Muscle layer of duodenum (tissue), 2 donors: ENCODE results near the gene WDR4.
"Not testable (repeated sequence)": the region's sequence is repeated elsewhere in the genome, so short reads cannot be mapped to it uniquely, and the experiment has no call there.

Experiments
- H3K27ac ChIP-seq: one replicate; pipeline ENCODE4 v1.7.0; 2013; ENCODE audit warnings: mild to moderate bottlenecking, low read length
- H3K27me3 ChIP-seq: one replicate; pipeline ENCODE4 v1.7.0; 2013; ENCODE audit warnings: low read depth, mild to moderate bottlenecking, control low read depth, low read length
- H3K36me3 ChIP-seq, 2 donors: one replicate each; pipeline ENCODE4 v1.7.0; 2013; ENCODE audit warnings: low read length in 2 of 2, control low read depth in 1 of 2, mild to moderate bottlenecking in 1 of 2; ENCODE audit not compliant: insufficient read depth in 2 of 2, control insufficient read depth in 1 of 2
- H3K4me1 ChIP-seq, 2 donors: one replicate each; pipeline ENCODE4 v1.7.0; 2013; ENCODE audit warnings: low read length in 2 of 2, mild to moderate bottlenecking in 2 of 2, control low read depth in 1 of 2, moderate library complexity in 1 of 2; ENCODE audit not compliant: insufficient read depth in 2 of 2, control insufficient read depth in 1 of 2
- H3K4me3 ChIP-seq, 2 donors: one replicate each; pipeline ENCODE4 v1.7.0; 2013; ENCODE audit warnings: low read length in 2 of 2, low read depth in 1 of 2, mild to moderate bottlenecking in 1 of 2
- H3K9me3 ChIP-seq, 2 donors: one replicate each; pipeline ENCODE4 v1.7.0; 2013; ENCODE audit warnings: low read length in 2 of 2, control low read depth in 1 of 2, mild to moderate bottlenecking in 1 of 2; ENCODE audit not compliant: control insufficient read depth in 1 of 2
- donor health status: healthy.

WDR4 gene

GRCh38 chr21:42878993-42879787 is at the start of gene WDR4:
Gene WDR4, minus strand, starts transcription at chr21:42879539. Its CDS starts 44 bp downstream, at chr21:42879495.
- H3K36me3 ChIP-seq, result peaks cover 0 to 4% of the 10 kb centered on the region in 2 donors
- H3K27me3 ChIP-seq, result no peaks in the 10 kb centered on the region
- no peaks in the 10 kb centered on the region for H3K9me3 ChIP-seq
- peak within 1 kb of the TSS; percentile 93 to 97 for H3K4me3 ChIP-seq
- peak within 1 kb of the TSS; percentile 79 for H3K27ac ChIP-seq
- peaks cover 0 to 14% of the 10 kb centered on the region in 2 donors for H3K4me1 ChIP-seq

- not testable (repeated sequence) for H3K9me3 ChIP-seq, H3K4me1 ChIP-seq, H3K27ac ChIP-seq, H3K4me3 ChIP-seq, H3K36me3 ChIP-seq, H3K27me3 ChIP-seq
These were observed 48.3 kb upstream of the WDR4 start for GRCh38 chr21:42927474-42928200.

- H3K4me1 ChIP-seq, result no peaks in the 10 kb centered on the region
- H3K4me3 ChIP-seq, result no peak within 1 kb of the TSS
- H3K27ac ChIP-seq, result no peak within 1 kb of the TSS
- no peaks in the 10 kb centered on the region for H3K27me3 ChIP-seq
- no peaks in the 10 kb centered on the region for H3K9me3 ChIP-seq
- no peaks in the 10 kb centered on the region for H3K36me3 ChIP-seq
These were observed 46.0 kb upstream of the WDR4 start, which contains the start of gene ERVH48-1 for GRCh38 chr21:42925114-42925926. Gene ERVH48-1, minus strand, starts transcription at chr21:42925630. Its CDS starts 6,624 bp downstream, at chr21:42919006.

- H3K4me3 ChIP-seq, result no peak overlapping the region
These were observed 45.1 kb upstream of the WDR4 start for GRCh38 chr21:42924433-42924751.

GRCh38 chr21:42923553-42924432 is 44.5 kb upstream of the WDR4 start:
- H3K27ac ChIP-seq, result no peak overlapping the region
- no peaks in the 10 kb centered on the region for H3K36me3 ChIP-seq
- H3K4me3 ChIP-seq, result peak overlapping the region; percentile 17 to 33
- H3K9me3 ChIP-seq, result no peaks in the 10 kb centered on the region
- H3K4me1 ChIP-seq, result no peaks in the 10 kb centered on the region
- no peaks in the 10 kb centered on the region for H3K27me3 ChIP-seq

More at GRCh38 chr21:42924433-42924751, 45.1 kb upstream of the WDR4 start:
- H3K36me3 ChIP-seq, result no peaks in the 10 kb centered on the region
- H3K4me1 ChIP-seq, result no peaks in the 10 kb centered on the region
- H3K27ac ChIP-seq, result no peak overlapping the region
- no peaks in the 10 kb centered on the region for H3K9me3 ChIP-seq
- no peaks in the 10 kb centered on the region for H3K27me3 ChIP-seq

GRCh38 chr21:42922918-42923317 is 43.6 kb upstream of the WDR4 start:
- H3K36me3 ChIP-seq, result no peaks in the 10 kb centered on the region

GRCh38 chr21:42921927-42922326 is 42.6 kb upstream of the WDR4 start:
- H3K36me3 ChIP-seq, result no peaks in the 10 kb centered on the region
- H3K27me3 ChIP-seq, result no peaks in the 10 kb centered on the region
- H3K4me1 ChIP-seq, result no peaks in the 10 kb centered on the region
- H3K4me3 ChIP-seq, result no peak overlapping the region
- H3K27ac ChIP-seq, result no peak overlapping the region
- H3K9me3 ChIP-seq, result no peaks in the 10 kb centered on the region

More at GRCh38 chr21:42922918-42923317, 43.6 kb upstream of the WDR4 start:
- Histone ChIP-seq H3K27me3 (no peaks in the 10 kb centered on the region), H3K4me3 (no peak overlapping the region), H3K4me1 (no peaks in the 10 kb centered on the region), H3K9me3 (no peaks in the 10 kb centered on the region), H3K27ac (no peak overlapping the region)

- Histone ChIP-seq H3K4me1 (no peaks in the 10 kb centered on the region), H3K4me3 (no peak overlapping the region), H3K27ac (no peak overlapping the region), H3K9me3 (no peaks in the 10 kb centered on the region), H3K27me3 (no peaks in the 10 kb centered on the region), H3K36me3 (no peaks in the 10 kb centered on the region)
These were observed 39.0 kb upstream of the WDR4 start for GRCh38 chr21:42918291-42918690.

GRCh38 chr21:42913476-42913875 is 34.1 kb upstream of the WDR4 start:
- no peaks in the 10 kb centered on the region for H3K9me3 ChIP-seq
- no peak overlapping the region for H3K4me3 ChIP-seq
- H3K27ac ChIP-seq, result no peak overlapping the region
- H3K36me3 ChIP-seq, result peaks cover 20 to 36% of the 10 kb centered on the region in 2 donors
- no peaks in the 10 kb centered on the region for H3K4me1 ChIP-seq
- H3K27me3 ChIP-seq, result no peaks in the 10 kb centered on the region

GRCh38 chr21:42911920-42912319 is 32.6 kb upstream of the WDR4 start:
- not testable (repeated sequence) for H3K4me1 ChIP-seq, H3K27ac ChIP-seq, H3K27me3 ChIP-seq, H3K9me3 ChIP-seq, H3K4me3 ChIP-seq
- H3K36me3 ChIP-seq, result peaks cover 24 to 43% of the 10 kb centered on the region in 2 donors
